SH-SY5Y (cell line): ENCODE measurements around the gene OR2A12.

Experiments
- GATA2 ChIP-seq: IDR thresholded peaks from 2 replicates; pipeline ENCODE4 v1.6.1; 2011; ENCODE audit warnings: mild to moderate bottlenecking, low read depth, low read length
- GATA3 ChIP-seq: IDR thresholded peaks from 2 replicates; pipeline ENCODE4 v1.6.1; 2011; ENCODE audit warnings: low read depth, mild to moderate bottlenecking, low read length, moderate library complexity

Gene OR2A12

DNA sequence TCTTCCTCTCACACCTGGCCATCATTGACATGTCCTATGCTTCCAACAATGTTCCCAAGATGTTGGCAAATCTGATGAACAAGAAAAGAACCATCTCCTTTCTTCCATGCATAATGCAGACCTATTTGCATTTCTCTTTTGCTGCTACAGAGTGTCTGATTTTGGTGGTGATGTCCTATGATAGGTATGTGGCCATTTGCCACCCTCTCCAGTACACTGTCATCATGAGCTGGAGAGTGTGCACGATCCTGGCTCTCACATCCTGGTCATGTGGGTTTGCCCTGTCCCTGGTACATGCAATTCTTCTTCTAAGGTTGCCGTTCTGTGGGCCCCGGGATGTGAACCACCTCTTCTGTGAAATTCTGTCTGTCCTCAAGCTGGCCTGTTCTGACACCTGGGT, 56.1 kb downstream of the OR2A12 start:
- TF ChIP-seq GATA3 (no peak), GATA2 (no peak)

DNA sequence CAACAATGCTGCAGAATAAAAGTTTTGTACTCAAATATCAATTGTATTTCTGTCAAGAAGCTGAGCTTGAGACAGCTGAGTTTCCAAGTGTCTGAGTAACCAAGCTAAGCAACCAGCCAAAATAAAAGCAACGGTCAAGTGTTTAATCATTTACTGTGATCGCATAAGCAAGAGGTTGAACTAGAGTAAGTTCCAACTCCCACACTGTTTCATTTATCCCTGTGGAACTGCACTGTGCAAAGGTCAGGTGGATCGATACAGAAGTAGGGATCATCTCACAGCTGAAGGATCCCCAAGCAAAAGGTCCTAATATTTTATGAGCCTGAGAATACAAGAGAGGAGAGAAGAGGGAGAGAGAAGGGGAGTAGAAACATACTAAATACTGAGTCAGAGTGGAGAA, 58.3 kb downstream of the OR2A12 start:
- TF ChIP-seq GATA2 (no peak), GATA3 (no peak)

DNA sequence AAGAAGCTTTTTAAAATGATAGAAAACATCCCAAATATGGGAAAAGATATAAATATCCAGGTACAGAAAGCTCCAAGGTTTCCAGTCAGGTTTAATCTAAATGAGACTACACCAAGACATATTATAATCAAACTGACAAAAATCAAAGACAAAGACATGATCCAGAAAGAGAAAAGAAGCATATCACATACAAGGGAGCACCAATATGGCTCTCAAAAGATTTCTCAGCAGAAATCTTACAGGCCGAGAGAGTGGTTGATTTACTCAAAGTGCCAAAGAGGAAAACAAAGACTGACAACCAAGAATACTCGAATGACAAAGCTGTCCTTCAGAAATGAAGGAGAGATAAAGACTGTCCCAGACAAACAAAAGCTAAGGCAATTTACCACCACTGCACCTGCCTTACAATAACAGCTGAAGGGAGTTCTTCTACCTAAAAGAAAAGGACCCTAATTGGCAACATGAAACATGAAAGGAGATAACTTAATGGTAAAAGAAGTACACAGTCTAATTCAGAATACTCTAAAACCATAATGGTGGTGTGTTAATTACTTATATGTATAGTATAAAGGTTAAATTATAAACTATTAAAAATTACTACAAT, 62.2 kb downstream of the OR2A12 start:
- TF ChIP-seq GATA3 (no peak), GATA2 (no peak)
